Neural progenitor cell (in vitro differentiated cells): ENCODE data around the gene TMEM167A.

Source experiments
- EZH2 ChIP-seq: fragments of 200-600 bp; sonication (generic); IDR thresholded peaks from 2 replicates; pipeline ENCODE4 v1.6.1; 2017; ENCODE audit warnings: antibody characterized with exemption, mild to moderate bottlenecking, moderate library complexity
- TF ChIP-seq, protein P1 (sequence below): fragments of 200-600 bp; sonication (generic); IDR thresholded peaks from 2 replicates; pipeline ENCODE4 v1.5.1; 2017; ENCODE audit warnings: antibody characterized with exemption, mild to moderate bottlenecking

DNA sequence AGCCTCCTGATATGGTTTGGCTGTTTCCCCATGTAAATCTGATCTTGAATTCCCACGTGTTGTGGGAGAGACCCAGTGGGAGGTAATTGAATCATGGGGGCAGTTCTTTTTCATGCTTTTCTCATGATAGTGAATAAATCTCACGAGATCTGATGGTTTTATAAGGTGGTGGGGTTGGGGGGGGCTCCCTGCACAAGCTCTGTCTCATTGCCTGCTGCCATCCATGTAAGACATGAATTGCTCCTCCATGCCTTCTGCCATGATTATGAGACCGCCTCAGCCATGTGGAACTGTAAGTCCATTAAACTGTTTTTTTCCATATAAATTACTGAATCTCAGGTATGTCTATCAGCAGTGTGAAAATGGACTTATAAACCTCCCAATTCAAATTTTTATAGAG lies 13.0 kb upstream of the TMEM167A start:
- no peak for TF ChIP-seq EZH2
- TF ChIP-seq, protein P1, sequence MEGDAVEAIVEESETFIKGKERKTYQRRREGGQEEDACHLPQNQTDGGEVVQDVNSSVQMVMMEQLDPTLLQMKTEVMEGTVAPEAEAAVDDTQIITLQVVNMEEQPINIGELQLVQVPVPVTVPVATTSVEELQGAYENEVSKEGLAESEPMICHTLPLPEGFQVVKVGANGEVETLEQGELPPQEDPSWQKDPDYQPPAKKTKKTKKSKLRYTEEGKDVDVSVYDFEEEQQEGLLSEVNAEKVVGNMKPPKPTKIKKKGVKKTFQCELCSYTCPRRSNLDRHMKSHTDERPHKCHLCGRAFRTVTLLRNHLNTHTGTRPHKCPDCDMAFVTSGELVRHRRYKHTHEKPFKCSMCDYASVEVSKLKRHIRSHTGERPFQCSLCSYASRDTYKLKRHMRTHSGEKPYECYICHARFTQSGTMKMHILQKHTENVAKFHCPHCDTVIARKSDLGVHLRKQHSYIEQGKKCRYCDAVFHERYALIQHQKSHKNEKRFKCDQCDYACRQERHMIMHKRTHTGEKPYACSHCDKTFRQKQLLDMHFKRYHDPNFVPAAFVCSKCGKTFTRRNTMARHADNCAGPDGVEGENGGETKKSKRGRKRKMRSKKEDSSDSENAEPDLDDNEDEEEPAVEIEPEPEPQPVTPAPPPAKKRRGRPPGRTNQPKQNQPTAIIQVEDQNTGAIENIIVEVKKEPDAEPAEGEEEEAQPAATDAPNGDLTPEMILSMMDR = no peak
